Gastrocnemius medialis (tissue), 4 donors: ENCODE data around the gene AGA.

Source experiments
- POLR2A ChIP-seq, 2 donors: fragments of 450-650 bp; IDR thresholded peaks; one replicate each; pipeline ENCODE4 v1.6.1; 2017; ENCODE audit warnings: antibody characterized with exemption in 2 of 2, mild to moderate bottlenecking in 2 of 2, moderate library complexity in 2 of 2
- TF ChIP-seq, protein P1 (sequence below), 5 experiments: fragments of 450-650 bp in 3 of 5; fragments of 200-600 bp in 2 of 5; sonication (generic) in 2 of 5; IDR thresholded peaks in 4 of 5; conservative IDR thresholded peaks in 1 of 5; 1 replicate in 4 of 5; 2 replicates in 1 of 5; pipeline ENCODE4 v1.5.1; 2016 to 2019; ENCODE audit warnings: antibody characterized with exemption in 5 of 5, mild to moderate bottlenecking in 3 of 5, moderate library complexity in 3 of 5

GRCh38 chr4:177487977-177488376 lies 45.7 kb upstream of the AGA start:
- TF ChIP-seq POLR2A (IDR thresholded peaks at IDR 0.05): no peak
- TF ChIP-seq, protein P1, sequence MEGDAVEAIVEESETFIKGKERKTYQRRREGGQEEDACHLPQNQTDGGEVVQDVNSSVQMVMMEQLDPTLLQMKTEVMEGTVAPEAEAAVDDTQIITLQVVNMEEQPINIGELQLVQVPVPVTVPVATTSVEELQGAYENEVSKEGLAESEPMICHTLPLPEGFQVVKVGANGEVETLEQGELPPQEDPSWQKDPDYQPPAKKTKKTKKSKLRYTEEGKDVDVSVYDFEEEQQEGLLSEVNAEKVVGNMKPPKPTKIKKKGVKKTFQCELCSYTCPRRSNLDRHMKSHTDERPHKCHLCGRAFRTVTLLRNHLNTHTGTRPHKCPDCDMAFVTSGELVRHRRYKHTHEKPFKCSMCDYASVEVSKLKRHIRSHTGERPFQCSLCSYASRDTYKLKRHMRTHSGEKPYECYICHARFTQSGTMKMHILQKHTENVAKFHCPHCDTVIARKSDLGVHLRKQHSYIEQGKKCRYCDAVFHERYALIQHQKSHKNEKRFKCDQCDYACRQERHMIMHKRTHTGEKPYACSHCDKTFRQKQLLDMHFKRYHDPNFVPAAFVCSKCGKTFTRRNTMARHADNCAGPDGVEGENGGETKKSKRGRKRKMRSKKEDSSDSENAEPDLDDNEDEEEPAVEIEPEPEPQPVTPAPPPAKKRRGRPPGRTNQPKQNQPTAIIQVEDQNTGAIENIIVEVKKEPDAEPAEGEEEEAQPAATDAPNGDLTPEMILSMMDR (IDR thresholded peaks at IDR 0.05 in 4 of 5, conservative IDR thresholded peaks at IDR 0.05 in 1 of 5): no peak
